Right kidney (tissue), 1 donor: ENCODE data around the gene TXNDC16.
"Not testable (repeated sequence)": the region's sequence is repeated elsewhere in the genome, so short reads cannot be mapped to it uniquely, and the experiment has no call there.

ENCODE experiments used
- DNase-seq: peaks from one replicate; pipeline ENCODE4 v3.0.0-alpha.2; 2016

TXNDC16 gene

DNA sequence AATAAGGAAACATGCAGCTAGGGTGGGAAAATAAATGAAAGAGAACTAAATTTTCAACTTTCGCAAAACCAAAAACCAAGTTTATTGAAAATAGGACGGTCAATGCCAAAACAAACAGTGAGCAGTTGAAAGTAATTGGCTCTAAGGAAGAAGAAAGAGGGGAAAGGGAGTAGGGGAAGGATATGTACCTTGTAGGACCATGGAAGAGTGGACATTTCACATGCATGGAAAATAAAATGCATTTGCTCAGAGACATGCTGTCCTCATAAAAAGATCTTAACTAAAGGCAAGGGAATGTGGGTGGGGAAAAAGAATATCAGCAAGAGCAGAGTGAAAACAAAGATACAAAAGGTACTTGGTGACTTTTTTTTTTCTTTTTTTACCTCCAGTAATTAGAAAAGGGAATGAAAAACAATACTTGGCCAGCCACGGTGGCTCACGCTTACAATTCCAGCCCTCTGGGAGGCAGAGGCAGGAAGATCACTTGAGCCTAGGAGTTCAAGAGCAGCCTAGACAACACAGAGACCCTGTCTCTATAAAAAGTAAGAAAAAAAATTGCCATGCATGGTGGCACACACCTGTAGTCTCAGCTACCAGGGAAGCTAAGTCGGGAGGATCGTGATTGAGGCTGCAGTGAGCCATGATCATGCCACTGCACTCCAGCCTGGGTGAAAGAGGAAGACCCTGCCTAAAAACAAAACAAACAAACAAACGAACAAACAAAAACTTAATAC lies 6.6 kb downstream of the TXNDC16 start:
- DNase-seq: no peak

DNA sequence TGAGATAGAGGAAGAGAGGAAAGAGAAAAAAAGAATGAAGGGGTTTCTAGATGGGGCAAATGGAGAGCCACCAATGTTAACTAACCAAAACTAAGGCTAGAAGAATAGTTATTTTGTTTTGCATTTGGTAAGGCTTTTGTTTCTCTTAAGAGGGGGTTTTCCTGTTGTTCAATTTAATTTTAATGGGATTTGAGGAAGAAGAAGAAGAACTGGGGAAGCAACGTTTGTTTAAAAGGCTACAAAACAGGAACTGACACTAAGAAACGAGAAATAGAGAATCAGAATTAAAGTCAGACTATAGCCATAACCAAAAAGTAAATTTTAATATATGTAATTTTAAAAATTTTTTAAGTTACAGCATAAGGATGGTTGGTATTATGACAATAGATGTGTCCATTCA lies 13.7 kb downstream of the TXNDC16 start:
- DNase-seq: no peak

- no peak for DNase-seq
Measured at GRCh38 chr14:52536269-52536668, 16.0 kb downstream of the TXNDC16 start.

DNA sequence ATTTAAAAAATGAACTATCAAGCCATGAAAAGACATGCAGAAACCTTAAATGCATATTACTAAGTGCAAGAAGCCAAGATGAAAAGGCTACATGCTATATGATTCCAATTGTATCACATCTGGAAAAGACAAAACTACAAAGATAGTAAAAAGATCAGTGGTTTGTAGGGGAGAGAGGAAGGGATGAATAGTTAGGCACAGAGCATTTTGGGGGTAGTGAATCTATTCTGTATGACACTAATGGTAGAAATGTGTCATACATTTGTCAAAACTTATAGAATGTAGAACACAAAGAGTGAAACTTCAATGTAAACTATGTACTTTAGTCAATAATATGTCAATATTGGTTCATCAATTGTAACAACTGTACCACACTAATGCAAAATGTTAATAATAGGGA lies 20.8 kb downstream of the TXNDC16 start:
- DNase-seq: no peak

- no peak for DNase-seq
Measured at GRCh38 chr14:52527052-52527451, 25.3 kb downstream of the TXNDC16 start.

GRCh38 chr14:52522581-52523345 lies 29.5 kb downstream of the TXNDC16 start:
- DNase-seq: no peak

DNA sequence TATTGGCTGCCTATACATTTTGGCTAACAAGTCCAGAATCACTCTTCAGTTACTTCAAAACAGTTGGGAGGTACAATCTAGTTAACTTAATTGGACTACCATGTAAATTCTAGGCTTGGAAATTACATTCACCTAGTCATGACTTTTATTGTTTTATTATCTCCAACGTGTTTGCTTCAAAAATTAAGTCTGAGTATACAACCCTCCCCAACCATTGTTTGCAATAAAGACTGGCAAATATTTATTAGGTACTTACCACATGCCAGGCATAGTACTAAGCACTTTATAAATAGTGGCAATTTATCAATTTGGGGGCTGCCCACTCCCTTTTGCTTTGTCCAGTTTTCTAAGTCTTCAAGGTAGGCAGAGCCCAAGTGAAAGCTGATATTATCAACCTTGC lies 30.3 kb downstream of the TXNDC16 start:
- no peak for DNase-seq

GRCh38 chr14:52514046-52514811 lies 38.1 kb downstream of the TXNDC16 start:
- no peak for DNase-seq

DNA sequence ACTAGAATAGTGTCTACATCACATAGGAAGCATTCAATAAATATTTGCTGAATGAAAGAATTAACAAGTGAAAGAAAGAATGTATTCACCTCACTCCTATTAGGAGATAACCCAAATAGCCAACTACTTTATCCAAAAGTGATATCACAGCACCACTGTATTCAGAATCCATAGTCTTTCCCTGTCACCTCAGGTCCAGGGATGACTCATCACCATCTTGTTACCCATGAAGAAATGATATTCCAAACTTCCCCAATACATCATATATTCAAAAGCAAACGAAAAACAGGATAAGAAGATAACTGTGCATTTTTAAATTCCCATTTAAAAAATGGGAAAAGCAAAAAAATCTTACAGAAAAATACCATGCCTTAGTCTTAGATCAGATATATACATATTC lies 39.1 kb downstream of the TXNDC16 start:
- DNase-seq: no peak

GRCh38 chr14:52494444-52494843 lies 57.9 kb downstream of the TXNDC16 start:
- DNase-seq: no peak

GRCh38 chr14:52485350-52485960 lies 66.8 kb downstream of the TXNDC16 start:
- no peak for DNase-seq

GRCh38 chr14:52481864-52482263 lies 70.4 kb downstream of the TXNDC16 start:
- DNase-seq: no peak

DNA sequence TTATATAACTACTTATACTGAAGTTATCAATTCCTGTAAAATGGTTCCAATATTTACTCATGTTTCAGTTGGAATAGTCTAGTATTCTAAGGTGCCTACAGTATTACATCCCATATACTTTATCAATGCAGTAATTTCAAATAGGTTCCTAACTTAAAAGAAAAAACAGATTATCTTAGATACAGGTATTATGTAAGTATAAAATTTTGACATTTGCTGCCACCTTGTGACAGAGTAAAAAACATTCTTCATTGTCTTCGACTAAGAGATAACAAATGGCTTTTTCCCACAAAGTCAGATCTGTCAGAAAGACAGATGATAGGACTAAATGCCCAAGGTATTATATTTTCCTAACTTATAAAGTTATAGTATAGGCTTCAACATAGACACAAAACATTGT lies 78.7 kb downstream of the TXNDC16 start:
- DNase-seq: no peak

DNA sequence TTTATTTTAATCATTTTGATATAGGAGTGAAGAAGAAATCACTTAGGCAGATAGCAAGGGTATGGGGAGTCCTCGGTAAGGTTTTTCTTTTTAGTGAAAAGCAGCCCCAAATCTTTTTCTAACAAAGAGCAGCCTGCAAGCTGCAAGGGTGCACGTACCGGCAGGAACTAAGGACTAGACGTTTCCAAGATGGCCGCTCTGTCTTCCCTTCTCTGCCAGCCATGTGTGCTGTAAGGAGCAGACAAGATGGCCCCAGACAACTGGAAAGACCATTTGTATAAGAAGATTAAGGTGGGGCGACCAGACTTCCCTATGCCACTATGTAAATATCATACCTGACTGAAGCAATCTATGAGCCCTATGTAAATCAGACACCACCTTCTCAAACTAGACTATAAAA lies 79.6 kb downstream of the TXNDC16 start:
- DNase-seq: no peak

DNA sequence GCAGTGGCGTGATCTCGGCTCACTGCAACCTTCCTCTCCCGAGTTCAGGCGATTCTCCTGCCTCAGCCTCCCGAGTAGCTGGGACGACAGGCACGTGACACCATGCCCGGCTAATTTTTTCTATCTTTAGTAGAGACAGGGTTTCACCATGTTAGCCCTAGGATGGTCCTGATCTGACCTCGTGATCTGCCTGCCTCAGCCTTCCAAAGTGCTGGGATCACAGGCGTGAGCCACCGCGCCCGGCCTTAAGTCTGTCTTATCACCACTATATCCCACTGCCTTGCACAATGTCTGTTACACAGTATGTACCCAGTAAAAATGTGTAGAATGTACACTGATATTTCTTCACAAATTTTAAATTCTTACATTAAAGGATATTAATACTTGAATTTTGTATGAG lies 80.1 kb downstream of the TXNDC16 start:
- DNase-seq: not testable (repeated sequence)

- no peak for DNase-seq
Measured at GRCh38 chr14:52467515-52468266, 84.6 kb downstream of the TXNDC16 start.

- DNase-seq: no peak
Measured at GRCh38 chr14:52464175-52464574, 88.1 kb downstream of the TXNDC16 start.

DNA sequence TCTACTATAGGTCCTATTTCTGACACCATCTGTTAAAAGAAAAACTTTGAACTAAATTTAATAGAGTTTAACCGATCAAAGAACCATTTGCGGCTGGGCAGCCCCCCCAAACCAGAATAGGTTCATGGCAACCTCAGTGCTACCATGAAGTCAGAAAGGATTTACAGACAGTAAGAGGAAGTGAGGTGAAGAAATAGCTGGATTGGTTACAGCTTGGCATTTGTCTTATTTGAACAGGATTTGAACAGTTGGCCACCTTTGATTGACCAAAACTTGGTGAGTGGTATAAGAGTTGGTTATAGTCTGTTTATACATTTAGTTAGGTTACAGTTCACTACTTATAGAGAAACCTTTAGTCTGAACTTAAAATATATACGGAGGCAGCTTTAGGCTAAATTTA lies 88.9 kb downstream of the TXNDC16 start:
- no peak for DNase-seq

GRCh38 chr14:52461721-52462120 lies 90.6 kb downstream of the TXNDC16 start:
- DNase-seq: no peak

- no peak for DNase-seq
Measured at GRCh38 chr14:52458721-52459085, 93.6 kb downstream of the TXNDC16 start.

GRCh38 chr14:52457411-52457810 lies 94.9 kb downstream of the TXNDC16 start:
- DNase-seq: no peak
